ENCODE results near the gene MYO9B.

DNA sequence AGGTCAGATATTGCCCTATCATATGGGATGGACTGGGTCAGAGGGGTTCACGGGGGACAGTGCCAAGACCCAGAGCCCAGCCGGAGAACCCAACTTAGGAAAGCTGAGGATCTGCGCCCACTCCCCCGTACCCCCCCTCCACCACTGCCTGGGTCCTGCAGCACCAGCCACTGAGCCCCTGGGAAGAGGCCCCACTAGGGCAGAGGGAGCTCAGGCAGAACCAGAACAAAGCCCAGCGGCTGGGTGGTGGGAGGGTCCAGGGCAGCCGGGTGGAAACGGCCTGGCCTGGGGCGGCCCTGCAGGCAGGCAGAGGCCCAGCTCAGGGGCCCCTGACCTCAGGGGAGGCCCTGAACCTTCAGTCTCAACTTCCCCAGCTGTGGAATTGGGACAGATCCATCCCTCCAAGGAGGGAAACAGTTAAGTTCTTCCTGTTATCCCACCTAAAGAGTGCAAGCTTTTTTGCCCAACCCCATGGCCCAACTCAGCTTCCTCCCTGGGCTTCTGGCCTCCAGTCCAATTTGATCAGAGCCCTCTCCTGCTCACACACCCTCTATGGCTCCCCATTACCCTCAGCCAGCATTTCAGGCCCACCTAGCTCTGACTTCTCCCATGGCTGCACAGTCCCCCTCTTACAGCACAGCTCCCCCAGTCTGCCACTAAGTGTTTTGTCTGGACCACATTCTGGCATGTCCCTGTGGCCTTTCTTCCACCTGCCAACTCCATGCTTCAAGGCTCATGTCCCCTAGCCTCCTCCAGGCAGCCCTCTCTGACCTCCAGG is 167.0 kb downstream of the MYO9B start:
- TF ChIP-seq CTCF (optimal IDR thresholded peaks at IDR 0.05 in 1 of 3, IDR thresholded peaks at IDR 0.05 in 1 of 3, conservative IDR thresholded peaks at IDR 0.05 in 1 of 3; ENCODE audit: extremely low read depth in 1 of 3, insufficient read depth in 2 of 3, low read length in 3 of 3) (no peak), EZH2 (IDR thresholded peaks at IDR 0.05; ENCODE audit: low read length) (no peak)
